ENCODE results near the gene REC8.
"Not testable (repeated sequence)": the region's sequence is repeated elsewhere in the genome, so short reads cannot be mapped to it uniquely, and the experiment has no call there.

Gene REC8

GRCh38 chr14:24219080-24219479 is 47.2 kb downstream of the REC8 start:
- no peak for DNase-seq (ENCODE audit: low spot score in 2 of 2)
- Histone ChIP-seq H3K36me3 (replicated peaks) (peaks cover 6% of the 10 kb centered on the region; the same call in 1 of the 2 replicates), H3K4me3 (no peak overlapping the region), H3K9me3 (no peaks in the 10 kb centered on the region), H3K4me1 (peaks cover 2% of the 10 kb centered on the region), H3K27me3 (ENCODE audit: low read depth) (no peaks in the 10 kb centered on the region)
- in situ Hi-C loops (cut with MboI; ENCODE audit: low sequenced_read_pairs) = no loop called here

GRCh38 chr14:24219521-24219920 is 47.6 kb downstream of the REC8 start:
- Histone ChIP-seq H3K27me3 (ENCODE audit: low read depth) (no peaks in the 10 kb centered on the region), H3K4me1 (no peaks in the 10 kb centered on the region), H3K9me3 (no peaks in the 10 kb centered on the region), H3K4me3 (no peak overlapping the region), H3K36me3 (replicated peaks) (peaks cover 8% of the 10 kb centered on the region; the same call in 1 of the 2 replicates)
- no peak for DNase-seq (ENCODE audit: low spot score in 2 of 2)
- in situ Hi-C loops (cut with MboI; ENCODE audit: low sequenced_read_pairs) = no loop called here

- H3K4me1 ChIP-seq; in situ Hi-C loops (cut with MboI; ENCODE audit: low sequenced_read_pairs): not testable (repeated sequence)
Observed at GRCh38 chr14:24222987-24223386, 51.1 kb downstream of the REC8 start.

GRCh38 chr14:24224618-24225071 is 52.8 kb downstream of the REC8 start:
- Histone ChIP-seq H3K4me3 (no peak overlapping the region), H3K27me3 (ENCODE audit: low read depth) (no peaks in the 10 kb centered on the region), H3K4me1 (peaks cover 5% of the 10 kb centered on the region), H3K9me3 (no peaks in the 10 kb centered on the region), H3K36me3 (replicated peaks) (peaks cover 20% of the 10 kb centered on the region)
- DNase-seq (ENCODE audit: low spot score in 2 of 2) = no peak
- in situ Hi-C loops (cut with MboI; ENCODE audit: low sequenced_read_pairs) = no loop called here

More at GRCh38 chr14:24222987-24223386, 51.1 kb downstream of the REC8 start:
- not testable (repeated sequence) for DNase-seq (ENCODE audit: low spot score in 2 of 2); H3K9me3 ChIP-seq; H3K27me3 ChIP-seq (ENCODE audit: low read depth); H3K4me3 ChIP-seq
- peaks cover 17% of the 10 kb centered on the region for H3K36me3 ChIP-seq (replicated peaks)

- in situ Hi-C loops (cut with MboI; ENCODE audit: low sequenced_read_pairs) = no loop called here
- H3K36me3 ChIP-seq (replicated peaks) = peaks cover 20% of the 10 kb centered on the region
- H3K9me3 ChIP-seq = no peaks in the 10 kb centered on the region
- DNase-seq (ENCODE audit: low spot score in 2 of 2) = no peak
- no peak overlapping the region for H3K4me3 ChIP-seq
- no peaks in the 10 kb centered on the region for H3K27me3 ChIP-seq (ENCODE audit: low read depth)
- H3K4me1 ChIP-seq = peaks cover 9% of the 10 kb centered on the region
Observed at GRCh38 chr14:24226473-24226872, 54.6 kb downstream of the REC8 start.

GRCh38 chr14:24228902-24229301 is 57.0 kb downstream of the REC8 start:
- in situ Hi-C loops (cut with MboI; ENCODE audit: low sequenced_read_pairs) = no loop called here

More at GRCh38 chr14:24228902-24229301, 57.0 kb downstream of the REC8 start:
- no peaks in the 10 kb centered on the region for H3K9me3 ChIP-seq
- H3K27me3 ChIP-seq (ENCODE audit: low read depth) = no peaks in the 10 kb centered on the region
- H3K36me3 ChIP-seq (replicated peaks) = peaks cover 20% of the 10 kb centered on the region
- H3K4me3 ChIP-seq = no peak overlapping the region
- peaks cover 17% of the 10 kb centered on the region for H3K4me1 ChIP-seq
- DNase-seq (ENCODE audit: low spot score in 2 of 2) = no peak
